Suprapubic skin (tissue), 3 donors: Measurements from ENCODE around the gene APOO.

Source experiments
- CTCF ChIP-seq, 2 donors: fragments of 200-600 bp in 1 of 2; fragments of 450-650 bp in 1 of 2; sonication (generic) in 1 of 2; IDR thresholded peaks; one replicate each; pipeline ENCODE4 v1.5.1; 2016 to 2019; ENCODE audit warnings: antibody characterized with exemption in 2 of 2, mild to moderate bottlenecking in 1 of 2, moderate library complexity in 1 of 2
- POLR2A ChIP-seq, 2 donors: fragments of 450-650 bp; IDR thresholded peaks; one replicate each; pipeline ENCODE4 v1.6.1; 2017; ENCODE audit warnings: antibody characterized with exemption in 2 of 2, mild to moderate bottlenecking in 2 of 2, moderate library complexity in 2 of 2

- TF ChIP-seq CTCF (IDR thresholded peaks at IDR 0.05) (no peak), POLR2A (IDR thresholded peaks at IDR 0.05) (no peak)
Observed at GRCh38 chrX:23790155-23790497, 117.6 kb downstream of the APOO start.
